ENCODE results near the gene LSM14B. TPM values are rescaled to one million over a fixed set of nuclear protein-coding genes. Genes with fewer than 3 reads are reported as not detected.

Gene LSM14B
- total RNA-seq, 6 experiments from 2014 or later, result 40.4 to 42.7 (median 40.9) TPM

GRCh38 chr20:62096421-62097380 is 25.6 kb upstream of the LSM14B start:
- no peak for TF ChIP-seq CTCF (IDR thresholded peaks at IDR 0.05)
- H3K27me3 Mint-ChIP-seq (ENCODE audit: insufficient read depth), result peaks cover 10% of the 10 kb centered on the region
- H3K4me3 Mint-ChIP-seq, result no peak overlapping the region
- H3K4me1 Mint-ChIP-seq (ENCODE audit: low read depth), result no peaks in the 10 kb centered on the region
- DNase-seq, result no peak
- no peak overlapping the region for H3K27ac Mint-ChIP-seq
- H3K9me3 Mint-ChIP-seq, result peaks cover 24% of the 10 kb centered on the region
- peaks cover 18% of the 10 kb centered on the region for H3K36me3 Mint-ChIP-seq (ENCODE audit: low read depth)

- no peak for TF ChIP-seq CTCF (IDR thresholded peaks at IDR 0.05)
- no peak for DNase-seq
- peaks cover 13% of the 10 kb centered on the region for H3K36me3 Mint-ChIP-seq (ENCODE audit: low read depth)
- no peaks in the 10 kb centered on the region for H3K4me1 Mint-ChIP-seq (ENCODE audit: low read depth)
- H3K9me3 Mint-ChIP-seq, result peaks cover 27% of the 10 kb centered on the region
- H3K27me3 Mint-ChIP-seq (ENCODE audit: insufficient read depth), result peaks cover 7% of the 10 kb centered on the region
- no peak overlapping the region for H3K27ac Mint-ChIP-seq
- H3K4me3 Mint-ChIP-seq, result no peak overlapping the region
Observed at GRCh38 chr20:62097881-62098407, 24.3 kb upstream of the LSM14B start.

- Mint-ChIP-seq H3K27me3 (ENCODE audit: insufficient read depth) (peaks cover 11% of the 10 kb centered on the region), H3K36me3 (ENCODE audit: low read depth) (peaks cover 26% of the 10 kb centered on the region), H3K27ac (no peak overlapping the region), H3K4me1 (ENCODE audit: low read depth) (peaks cover 6% of the 10 kb centered on the region; the same call in 1 of the 2 replicates), H3K9me3 (peaks cover 40% of the 10 kb centered on the region), H3K4me3 (no peak overlapping the region)
- no peak for TF ChIP-seq CTCF (IDR thresholded peaks at IDR 0.05)
- DNase-seq, result no peak
Observed at GRCh38 chr20:62101078-62101477, 21.2 kb upstream of the LSM14B start.

- Mint-ChIP-seq H3K9me3 (peaks cover 66% of the 10 kb centered on the region), H3K27me3 (ENCODE audit: insufficient read depth) (peaks cover 11% of the 10 kb centered on the region), H3K27ac (no peak overlapping the region), H3K4me1 (ENCODE audit: low read depth) (peaks cover 6% of the 10 kb centered on the region; the same call in 1 of the 2 replicates), H3K4me3 (no peak overlapping the region), H3K36me3 (ENCODE audit: low read depth) (peaks cover 40% of the 10 kb centered on the region)
- DNase-seq, result no peak
- no peak for TF ChIP-seq CTCF (IDR thresholded peaks at IDR 0.05)
Observed at GRCh38 chr20:62103508-62104233, 18.6 kb upstream of the LSM14B start.

- no peak overlapping the region for H3K27ac Mint-ChIP-seq
- no peak for DNase-seq
- peaks cover 46% of the 10 kb centered on the region for H3K36me3 Mint-ChIP-seq (ENCODE audit: low read depth)
- peaks cover 72% of the 10 kb centered on the region for H3K9me3 Mint-ChIP-seq
- peaks cover 11% of the 10 kb centered on the region for H3K27me3 Mint-ChIP-seq (ENCODE audit: insufficient read depth)
- H3K4me3 Mint-ChIP-seq, result no peak overlapping the region
- H3K4me1 Mint-ChIP-seq (ENCODE audit: low read depth), result peaks cover 6% of the 10 kb centered on the region; the same call in 1 of the 2 replicates
- no peak for TF ChIP-seq CTCF (IDR thresholded peaks at IDR 0.05)
Observed at GRCh38 chr20:62104234-62104789, 18.0 kb upstream of the LSM14B start.

Measured in HFFc6 (cell line).